Dermis blood vessel endothelial cell (primary cell): ENCODE results near the gene SCUBE1. TPM values are rescaled to one million over a fixed set of nuclear protein-coding genes. Genes with fewer than 3 reads are reported as not detected.

Experiments used
- DNase-seq: peaks from one replicate; pipeline ENCODE4 v3.0.0; 2010
- total RNA-seq: library from RNA; depleted of rRNA; stranded (reverse); fragments of >200 nt; gene quantifications from 2 replicates; pipeline ENCODE4 v1.2.3, GENCODE V29; 2014

The SCUBE1 gene
- total RNA-seq, 1 donor from 2014 or later = not detected

DNA sequence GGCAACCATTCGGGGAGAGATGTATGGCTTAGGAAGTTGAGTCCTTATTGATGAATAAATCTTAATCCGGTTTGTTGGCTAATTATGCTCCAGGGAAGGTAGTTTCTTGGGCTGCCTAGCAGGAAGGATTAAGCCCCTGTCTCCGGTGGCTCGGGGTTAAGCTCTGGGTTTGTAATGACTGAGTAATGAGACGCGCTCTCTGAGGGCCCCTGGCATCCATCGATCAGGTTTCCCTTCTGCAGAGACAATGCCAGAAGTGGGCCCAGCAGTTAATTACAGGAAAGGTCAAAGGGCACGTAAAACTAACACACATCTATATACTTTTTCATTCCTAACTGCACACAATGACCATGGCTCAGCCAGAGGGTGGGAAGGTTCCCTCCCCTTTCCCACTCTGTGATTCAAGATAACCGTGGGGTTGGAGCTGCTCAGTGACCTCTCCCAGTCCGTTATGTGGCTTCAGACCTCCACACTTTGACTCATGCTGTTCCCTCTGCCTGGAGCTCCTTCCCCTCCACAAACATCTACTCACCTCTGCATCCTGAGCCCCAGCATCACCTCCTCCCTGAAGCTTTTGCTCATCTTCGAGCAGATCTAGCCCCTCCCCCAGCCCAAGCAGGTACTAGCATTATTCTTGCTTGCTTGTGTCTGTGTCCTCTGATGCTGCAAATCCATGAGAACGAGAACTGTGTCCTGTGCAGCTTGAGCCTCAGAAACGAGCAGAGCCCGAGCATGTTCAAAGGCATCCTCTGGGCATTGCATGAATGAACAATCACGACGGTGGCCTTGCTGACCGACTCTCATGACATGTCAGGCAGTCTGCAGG is 16.6 kb downstream of the SCUBE1 start:
- DNase-seq = peak; percentile 9

DNA sequence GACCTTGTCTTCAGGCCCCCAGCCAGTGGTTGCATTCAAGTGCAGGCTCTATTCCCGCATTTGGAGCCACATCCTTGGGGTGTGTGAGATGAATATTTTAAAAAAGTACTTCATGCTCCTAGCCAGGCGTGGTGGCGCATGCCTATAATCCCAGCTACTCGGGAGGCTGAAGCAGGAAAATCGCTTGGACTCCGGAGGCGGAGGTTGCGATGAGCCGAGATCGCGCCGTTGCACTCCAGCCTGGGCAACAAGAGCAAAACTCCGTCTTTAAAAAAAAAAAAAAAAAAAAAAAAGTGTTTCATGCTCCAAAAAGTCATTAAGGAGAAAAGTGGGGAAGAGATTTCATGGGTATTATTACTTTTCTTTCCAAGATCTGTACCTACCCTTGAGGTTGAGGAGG is 18.0 kb downstream of the SCUBE1 start:
- DNase-seq = no peak

DNA sequence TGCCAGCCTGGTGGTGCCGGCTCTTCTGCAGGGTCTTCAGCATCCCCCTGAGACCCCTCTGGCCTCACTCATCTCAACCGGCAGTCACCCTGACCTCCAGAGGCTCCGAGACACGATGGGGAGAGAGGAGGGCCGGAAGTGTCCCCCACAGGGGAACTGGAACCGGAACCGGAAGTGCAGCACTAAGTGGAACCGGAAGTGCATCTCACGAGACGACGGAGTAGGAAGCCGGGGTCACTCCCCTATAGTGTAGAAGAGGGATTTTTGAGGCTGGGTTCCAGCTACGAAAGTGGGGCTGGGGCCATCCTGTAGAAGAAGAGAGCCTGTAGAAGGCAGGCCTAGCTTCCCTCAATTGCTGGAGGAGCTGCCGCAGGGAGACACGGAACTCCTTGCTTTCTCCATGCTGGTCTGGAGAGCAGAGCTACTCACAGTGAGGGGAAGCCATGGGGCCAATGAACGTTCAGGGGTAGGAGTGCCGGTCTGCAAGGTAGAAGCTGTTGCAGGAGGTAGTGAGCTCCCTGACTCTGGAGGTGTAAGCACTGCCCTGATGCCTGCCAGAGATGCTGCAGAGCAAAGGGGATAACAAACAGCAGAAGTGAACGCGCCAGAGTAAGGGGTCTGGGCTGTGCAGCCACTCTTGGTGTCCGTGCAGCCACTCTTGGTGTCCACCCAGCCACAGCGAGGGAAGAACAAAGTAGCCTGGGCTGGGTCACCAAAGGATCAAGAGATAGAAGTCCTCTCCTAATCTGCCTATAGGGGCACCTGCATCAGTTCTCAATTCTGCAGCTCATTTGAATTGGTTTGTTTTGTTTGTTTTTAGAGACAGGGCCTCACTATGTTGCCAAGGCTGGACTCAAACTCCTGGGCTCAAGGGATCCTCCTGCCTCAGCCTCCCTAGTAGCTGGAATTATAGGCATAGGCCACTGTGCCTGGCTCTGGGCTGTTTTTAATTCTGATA is 21.9 kb downstream of the SCUBE1 start:
- DNase-seq = no peak

DNA sequence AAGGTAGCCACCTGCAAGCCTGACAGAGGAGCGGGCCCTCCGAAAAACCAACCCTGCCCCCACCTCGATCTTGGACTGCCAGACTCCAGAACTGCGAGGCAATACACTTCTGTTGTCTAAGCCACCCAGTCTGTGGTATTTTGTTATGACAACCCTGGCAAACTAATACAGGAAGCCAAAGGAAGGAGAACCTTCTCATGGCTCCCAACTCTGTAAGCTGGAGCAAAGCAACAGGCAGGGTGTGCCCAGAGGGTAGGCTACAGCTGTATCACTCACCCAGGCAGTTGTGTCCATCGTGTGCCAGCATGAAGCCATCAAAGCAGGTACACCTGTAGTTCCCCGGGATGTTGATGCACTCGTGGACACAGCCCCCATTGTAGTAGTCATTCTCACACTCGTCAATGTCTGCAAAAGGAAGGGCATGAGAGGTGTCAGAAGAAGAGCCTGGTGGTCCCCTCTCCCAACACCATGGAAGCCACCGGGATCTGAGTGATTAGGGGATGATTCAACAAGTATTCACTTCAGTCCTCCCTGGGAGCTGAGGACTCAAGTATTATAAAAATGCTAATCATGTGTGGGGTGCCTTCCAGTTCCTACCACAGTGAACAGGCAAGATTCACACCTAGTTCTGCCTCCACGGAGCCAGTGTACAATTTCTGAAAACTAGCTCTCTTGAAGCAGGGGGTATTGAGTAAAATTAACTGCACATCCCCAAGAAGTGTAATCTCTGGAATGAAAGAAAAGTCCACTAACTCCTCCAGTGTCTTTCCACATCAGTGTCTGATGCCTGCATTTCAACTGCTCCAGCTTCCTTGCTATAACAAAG is 23.3 kb downstream of the SCUBE1 start:
- no peak for DNase-seq

DNA sequence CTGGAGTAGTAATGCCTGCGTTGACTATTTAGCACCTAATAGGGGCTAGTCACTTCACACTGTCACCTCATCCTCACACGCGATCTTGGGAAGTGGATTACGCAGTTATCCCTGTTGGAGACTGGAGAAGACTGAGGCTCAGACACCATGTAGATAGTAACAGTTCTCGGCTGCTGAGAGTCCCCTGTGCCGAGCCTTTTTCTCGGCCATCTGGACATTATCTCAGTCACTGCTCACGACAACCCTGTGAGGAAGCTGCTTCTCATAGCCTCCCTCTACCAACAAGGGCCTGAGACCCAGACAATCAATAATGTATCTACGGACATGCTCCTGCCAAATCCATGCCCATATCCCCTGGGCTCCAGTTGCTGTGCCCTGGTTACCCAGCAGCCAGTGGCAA is 25.9 kb downstream of the SCUBE1 start:
- no peak for DNase-seq

DNA sequence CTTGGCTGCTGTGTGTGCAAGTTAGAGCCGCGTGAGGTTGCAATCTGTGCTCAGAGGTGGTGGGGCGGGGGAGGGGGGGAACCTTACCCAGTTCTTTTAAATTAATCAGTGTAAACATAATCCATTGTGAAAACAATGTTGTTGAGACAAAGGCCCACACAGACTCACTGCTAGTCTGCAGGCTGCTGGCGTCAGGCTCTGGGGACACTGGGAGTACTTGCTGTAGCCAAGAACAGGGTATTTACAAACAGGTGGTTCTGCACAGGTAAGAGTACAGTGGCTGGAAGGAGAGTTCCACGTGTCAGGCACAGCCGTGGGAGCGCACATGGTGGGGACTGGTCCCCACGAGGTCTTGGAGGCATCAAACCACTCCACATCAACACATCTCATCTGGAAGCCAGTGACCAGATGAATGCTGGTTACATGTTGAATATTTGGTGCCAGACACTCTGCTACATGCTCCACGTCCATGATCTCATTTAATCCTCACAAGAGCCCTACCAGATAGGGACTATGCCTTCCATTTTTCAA is 27.4 kb downstream of the SCUBE1 start:
- DNase-seq = no peak

DNA sequence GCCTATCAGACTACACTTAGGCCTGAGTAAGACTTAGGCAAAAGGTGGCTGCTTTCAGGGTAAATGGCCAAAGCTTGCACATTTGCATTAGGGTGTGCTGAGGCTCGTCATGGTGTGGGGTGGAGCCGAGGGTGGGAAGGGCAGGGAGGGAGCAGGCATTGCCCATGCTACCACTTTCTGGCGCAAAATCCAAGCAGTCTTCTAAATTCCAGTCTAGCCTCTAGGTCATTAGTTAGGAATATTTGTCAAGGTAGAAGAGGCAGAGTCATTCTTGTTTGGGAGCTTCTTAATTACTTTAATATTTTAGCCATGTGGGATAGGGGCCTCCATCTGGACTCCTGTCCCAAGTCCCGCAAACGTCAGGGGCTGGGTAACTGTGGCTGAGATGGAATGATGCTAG is 28.6 kb downstream of the SCUBE1 start:
- DNase-seq = no peak

DNA sequence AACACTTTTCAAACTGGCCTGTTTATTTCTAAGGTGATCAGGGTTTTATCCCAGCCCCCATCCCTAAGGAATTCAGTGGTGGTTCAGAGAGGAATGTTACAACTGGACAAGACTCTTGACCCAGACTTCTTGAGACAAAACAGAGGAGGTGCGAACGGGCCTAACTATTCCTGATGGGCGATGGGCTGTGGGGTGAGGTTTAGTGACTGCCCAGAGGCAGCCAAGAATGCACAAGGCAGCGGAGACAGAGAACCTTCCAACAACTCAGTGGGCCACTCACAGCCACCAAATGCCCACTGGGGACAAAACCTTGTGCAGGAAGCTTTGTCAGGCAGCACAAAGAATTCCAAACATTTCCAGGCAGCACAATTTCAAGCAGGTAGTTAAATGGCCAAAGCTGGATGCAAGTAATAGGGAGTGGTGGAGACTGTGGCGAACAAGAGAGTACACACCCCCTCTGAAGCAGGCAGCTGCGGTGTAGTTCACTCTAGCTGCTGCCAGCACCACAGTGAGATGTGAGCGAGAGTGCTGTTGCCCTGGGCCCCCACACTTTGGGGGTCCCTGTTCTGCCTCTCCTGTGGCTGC is 29.2 kb downstream of the SCUBE1 start:
- no peak for DNase-seq

DNA sequence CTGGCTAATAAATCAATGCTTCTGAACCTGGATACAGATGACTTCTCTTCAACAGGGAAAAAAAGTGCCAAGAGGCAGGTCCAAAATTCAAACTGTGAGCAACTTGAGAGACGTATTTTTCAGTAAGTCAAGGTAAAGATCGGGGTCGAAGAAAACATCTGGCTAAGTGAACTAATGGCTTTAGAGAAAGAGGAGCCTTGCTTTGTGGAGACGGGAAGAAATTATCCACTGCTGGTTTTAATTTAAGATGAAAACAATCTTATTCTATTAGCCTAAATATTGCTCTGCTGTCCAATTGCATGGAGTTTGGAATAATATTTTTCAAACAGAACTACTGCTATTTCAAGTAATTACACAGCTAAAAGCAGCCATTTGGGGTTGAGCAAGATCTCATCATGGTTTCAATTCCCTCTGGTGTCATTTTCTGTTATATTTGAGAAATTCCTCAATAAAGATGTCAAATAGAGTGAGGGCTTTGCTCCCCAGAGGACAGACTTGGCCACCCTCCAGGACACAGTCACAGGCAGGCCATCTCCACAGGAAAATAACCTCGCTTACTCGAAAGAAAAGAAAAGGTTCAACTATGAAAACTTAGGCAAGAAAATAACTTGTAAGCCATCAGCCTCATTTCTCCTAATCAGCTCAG is 29.8 kb downstream of the SCUBE1 start:
- no peak for DNase-seq

DNA sequence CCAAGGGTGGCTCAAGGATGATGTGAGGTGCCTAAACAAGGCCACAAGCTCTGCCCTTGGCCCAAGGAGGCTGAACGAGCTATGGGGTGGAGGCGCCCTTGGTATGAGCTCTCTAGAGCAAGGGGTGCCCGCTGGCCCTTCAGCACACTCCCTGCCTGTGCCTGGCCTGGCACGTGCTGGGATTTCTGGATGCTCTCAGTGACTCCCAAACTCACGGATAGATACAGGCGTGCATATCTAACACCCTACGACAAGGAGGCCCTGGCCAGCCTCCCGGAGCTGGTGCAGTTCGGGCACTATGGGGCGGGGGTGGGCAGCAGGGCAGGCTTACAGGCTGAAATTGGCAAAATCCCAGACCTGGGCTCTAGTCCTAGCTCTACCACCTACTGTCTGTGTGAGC is 30.6 kb downstream of the SCUBE1 start:
- no peak for DNase-seq

DNA sequence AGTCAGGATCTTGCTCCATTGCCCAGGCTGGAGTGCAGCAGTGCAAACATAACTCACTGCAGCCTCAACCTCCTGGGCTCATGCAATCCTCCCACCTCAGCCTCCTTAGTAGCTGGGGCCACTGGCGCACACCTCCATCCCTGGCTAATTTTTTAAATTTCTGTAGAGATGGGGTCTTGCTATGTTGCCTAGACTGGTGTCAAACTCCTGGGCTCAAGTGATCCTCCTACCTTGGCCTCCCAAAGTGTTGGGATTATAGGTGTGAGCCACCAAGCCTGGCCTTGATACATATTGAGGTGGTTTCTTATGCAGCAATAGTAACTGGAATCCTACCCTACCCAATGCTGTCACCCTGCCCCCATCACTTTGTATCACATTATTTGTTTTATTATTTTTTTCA is 32.4 kb downstream of the SCUBE1 start:
- no peak for DNase-seq

DNA sequence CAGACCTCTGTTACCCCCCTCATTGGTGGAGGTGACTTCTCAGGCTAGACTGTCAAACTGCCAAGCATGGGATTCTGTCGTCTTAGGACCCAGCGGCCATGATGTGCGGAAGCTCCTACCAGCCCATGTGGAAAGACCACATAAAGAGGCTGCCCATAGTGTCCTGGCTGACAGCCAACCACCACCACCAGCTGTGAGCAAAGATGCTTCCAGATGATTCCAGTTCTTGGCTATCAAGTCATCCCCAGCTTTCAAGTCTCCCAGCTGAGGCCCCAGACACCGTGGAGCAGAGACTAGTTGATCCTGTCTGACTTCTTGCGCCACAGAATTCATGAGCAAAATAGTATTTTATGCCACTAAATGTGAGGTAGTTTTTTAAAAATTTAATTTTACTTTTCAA is 32.9 kb downstream of the SCUBE1 start:
- DNase-seq = no peak

DNA sequence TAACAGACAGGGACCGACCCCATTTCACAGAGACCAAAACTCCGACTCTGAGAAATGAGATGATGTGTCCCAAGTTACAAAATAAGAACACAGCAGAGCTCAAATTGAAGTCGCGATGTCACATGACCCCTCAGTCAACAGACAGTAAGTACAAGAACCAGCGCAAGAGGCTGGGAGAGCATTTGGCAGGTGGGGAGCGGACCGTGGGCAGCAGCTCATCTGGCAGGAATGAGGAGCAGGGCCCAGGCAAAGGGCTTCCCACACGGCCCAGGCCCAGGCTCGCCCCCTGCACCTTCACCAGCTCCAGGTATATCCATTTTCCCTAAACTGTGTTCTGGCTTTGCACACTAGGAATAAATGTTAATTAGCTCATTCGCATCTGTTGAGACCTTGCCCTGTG is 34.3 kb downstream of the SCUBE1 start:
- DNase-seq = no peak

DNA sequence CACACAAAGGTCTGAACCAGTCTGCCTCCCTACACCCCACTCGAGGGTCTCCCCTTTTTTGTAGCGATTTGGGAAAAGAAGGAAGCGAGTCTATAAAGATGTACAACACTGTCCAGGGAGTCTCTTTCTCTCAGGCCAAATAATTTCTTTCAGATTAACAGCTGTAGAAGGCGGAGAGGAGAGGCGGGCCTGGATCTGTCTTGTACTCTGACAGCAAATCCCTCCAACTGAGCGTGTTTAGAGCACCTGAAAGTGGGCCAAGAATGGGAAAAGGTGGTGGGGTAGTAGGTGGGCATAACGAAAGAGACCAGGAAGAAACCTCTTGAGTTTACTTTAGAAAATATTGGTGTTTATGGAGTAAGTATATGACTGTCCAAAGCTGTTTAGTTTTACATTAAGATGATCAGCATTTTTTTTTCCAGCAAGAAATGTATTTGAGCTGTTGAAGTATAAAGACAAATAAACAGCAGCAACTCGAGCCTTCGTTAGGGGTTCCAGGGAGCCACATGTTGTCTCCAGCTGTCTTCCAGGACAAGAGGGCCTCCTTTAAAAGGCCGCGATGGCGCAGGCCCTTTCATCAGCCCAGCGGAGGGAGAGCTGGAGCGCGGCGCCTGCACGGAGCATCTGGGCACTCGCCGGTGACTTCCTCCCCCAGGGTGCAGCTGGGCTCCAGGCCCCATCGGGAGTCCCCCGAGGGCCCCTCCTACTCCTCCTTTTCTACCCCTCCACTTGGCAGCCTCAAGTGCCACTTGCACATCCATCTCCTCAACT is 34.9 kb downstream of the SCUBE1 start:
- no peak for DNase-seq

DNA sequence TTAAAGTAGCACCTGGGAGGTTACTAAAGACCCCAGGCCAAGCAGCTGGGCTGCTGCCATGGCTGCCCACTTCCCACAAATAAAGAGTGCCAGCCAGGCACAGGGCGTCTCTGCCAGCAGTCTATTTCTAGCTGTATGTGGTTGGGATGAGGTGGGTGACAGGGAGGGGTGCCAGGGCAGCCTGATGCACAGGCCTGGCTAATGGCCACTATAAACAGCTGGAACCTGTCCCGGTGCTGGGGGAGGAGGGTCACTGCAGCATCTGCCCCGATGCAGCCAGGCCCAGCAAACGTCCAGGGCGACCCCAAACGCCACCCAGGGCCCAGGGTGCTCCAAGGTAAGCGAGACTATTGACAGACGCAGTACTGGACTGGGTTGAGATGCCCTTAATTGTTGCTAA is 37.4 kb downstream of the SCUBE1 start:
- no peak for DNase-seq

DNA sequence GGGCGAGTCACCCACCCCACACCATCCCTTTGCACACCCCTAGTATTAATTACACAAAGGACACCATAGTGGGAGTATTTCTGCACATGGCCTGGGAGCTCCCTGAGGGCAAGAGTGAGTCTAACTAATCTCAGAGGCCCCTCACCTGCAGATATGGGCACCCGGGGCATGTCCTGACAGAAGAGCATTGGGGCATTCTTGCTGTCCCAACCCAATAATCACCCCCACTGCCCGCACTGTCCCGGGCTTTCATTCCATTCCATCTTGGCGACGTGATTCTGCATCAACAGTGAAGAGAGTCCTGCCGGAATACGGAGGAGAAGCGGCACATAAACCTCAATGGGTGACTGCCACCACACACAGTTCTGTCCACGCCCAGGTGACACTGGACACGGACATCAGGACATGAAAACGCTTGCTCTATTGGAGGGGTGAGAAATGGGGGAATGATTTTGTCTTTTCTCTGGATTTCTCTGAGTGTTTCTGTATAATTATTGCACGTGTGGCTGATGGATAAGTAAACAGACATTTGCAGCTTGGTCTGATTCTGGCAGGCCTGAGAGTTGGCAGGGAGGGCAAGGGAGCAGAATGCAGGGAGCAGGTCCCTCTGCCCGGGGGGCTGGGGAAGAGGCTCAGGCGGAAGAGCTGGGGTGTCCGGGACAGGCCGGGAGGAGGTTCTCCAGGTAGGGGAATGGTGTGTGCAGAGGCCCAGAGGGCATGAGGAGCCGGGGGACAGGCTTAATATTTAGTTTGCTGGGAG is 38.2 kb downstream of the SCUBE1 start:
- DNase-seq = no peak

DNA sequence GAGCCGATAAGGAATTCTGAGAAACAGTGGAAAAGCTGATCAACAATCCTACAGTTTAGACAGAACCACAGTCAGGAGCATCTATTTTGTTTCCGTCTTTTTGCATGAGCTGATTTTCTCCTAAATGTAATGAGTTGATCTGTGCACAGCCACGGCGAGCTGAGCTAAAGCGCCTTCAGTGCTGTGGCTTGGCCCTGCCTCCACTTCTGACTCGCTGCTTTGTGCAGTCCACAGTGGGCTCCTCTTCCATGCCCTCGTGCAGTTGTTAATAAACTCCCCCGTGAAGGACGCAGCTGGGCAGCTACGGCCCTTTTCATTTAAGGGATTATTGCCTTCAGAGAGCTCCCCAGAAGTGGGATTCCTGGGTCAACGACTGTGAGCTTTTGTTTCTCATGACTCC is 39.4 kb downstream of the SCUBE1 start:
- no peak for DNase-seq

DNA sequence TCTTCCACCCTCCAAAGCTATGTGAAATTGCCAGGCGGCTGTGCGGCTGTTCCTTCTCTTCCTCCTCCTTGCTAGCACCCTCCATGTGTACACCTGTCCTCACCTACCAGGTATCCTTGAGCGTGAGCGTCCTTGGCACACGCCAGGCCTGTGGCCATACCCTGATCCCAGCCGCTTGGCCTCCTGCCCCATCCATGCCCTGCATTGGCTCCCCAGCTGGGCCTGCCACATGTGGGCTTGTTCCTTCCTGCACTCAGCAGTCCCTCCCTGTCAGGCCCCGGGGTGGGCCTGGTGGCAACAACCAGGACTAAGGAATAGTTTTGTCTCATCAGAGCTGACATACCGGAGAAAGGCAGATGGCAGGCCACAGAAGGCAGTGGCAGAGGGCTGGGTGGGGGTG is 40.0 kb downstream of the SCUBE1 start:
- DNase-seq = no peak

DNA sequence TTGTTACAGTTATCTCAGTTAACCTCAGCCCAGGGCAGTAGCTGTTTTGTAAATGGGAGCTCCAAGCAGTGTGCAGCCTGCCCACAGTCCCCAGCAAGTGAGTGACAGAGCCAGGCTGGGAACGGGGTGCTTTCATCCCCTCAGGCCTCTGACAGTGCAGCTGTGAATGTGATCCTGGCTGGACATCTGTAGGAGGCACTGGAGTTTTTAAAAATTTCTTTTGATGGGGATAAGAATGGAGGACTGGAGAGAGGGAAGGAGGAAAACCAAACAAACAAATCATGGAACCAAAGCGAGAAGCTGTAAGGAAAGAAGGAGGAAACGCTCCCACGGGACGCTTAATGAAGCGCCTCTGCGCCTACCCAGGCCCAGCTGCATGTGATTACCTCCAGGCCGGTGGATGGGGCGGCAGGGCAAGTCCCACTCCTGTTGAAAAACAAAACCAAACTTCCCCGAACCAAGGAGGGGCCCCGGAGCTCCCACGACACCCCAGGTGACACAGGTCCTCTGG is 40.6 kb downstream of the SCUBE1 start:
- DNase-seq = no peak

DNA sequence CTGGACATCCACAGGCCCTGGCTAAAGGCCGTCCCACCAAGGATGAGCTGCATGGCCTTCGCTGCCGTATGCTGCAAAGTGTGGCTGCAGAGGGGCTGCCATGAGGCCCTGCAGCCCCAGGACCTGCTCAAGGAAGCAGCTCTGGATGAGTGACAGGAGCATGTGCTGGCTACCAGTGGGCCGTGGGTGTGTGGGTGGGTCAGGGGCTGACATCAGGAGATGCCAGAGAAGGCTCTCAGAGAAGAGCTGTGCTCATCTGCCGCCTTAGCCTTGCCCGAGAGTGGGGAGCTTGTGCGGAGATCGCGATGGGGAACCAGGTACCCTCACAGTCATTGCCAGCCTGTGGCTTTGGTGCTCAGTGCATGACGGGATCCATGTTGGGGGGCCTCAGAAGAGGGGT is 41.3 kb downstream of the SCUBE1 start:
- DNase-seq = no peak
